Thyroid gland (tissue), 4 donors: ENCODE measurements around the gene TANC1.

Experiments
- POLR2A ChIP-seq, 2 donors: fragments of 450-650 bp; IDR thresholded peaks; one replicate each; pipeline ENCODE4 v1.6.1; 2017; ENCODE audit warnings: antibody characterized with exemption in 2 of 2, mild to moderate bottlenecking in 2 of 2, moderate library complexity in 1 of 2
- TF ChIP-seq, protein P1 (sequence below), 6 experiments: fragments of 200-600 bp in 3 of 6; fragments of 450-650 bp in 3 of 6; sonication (generic) in 3 of 6; IDR thresholded peaks; one replicate each; pipeline ENCODE4 v1.5.1; 2016 to 2019; ENCODE audit warnings: antibody characterized with exemption in 6 of 6, mild to moderate bottlenecking in 2 of 6, inconsistent platforms in 1 of 6, moderate library complexity in 1 of 6

DNA sequence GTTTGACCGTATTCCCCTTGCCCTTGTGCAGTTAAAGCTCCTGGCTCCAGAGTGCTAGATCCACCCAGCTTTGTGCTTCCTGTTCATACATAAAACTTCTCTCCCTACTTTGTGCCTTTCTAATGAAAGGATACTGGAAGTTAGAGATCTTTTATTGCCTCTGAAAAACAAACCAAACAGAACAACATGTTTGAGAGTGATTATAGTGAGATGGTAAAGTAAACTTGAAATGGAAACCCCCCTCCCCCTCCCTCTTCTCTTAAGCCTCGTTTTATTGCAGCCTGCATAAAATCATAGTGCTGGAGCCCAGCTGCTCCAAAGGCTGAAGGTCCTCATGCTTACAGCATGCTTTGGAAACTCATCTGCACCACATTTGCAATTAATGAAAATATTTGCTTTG lies 125.1 kb downstream of the TANC1 start:
- no peak for TF ChIP-seq POLR2A (IDR thresholded peaks at IDR 0.05)
- TF ChIP-seq, protein P1, sequence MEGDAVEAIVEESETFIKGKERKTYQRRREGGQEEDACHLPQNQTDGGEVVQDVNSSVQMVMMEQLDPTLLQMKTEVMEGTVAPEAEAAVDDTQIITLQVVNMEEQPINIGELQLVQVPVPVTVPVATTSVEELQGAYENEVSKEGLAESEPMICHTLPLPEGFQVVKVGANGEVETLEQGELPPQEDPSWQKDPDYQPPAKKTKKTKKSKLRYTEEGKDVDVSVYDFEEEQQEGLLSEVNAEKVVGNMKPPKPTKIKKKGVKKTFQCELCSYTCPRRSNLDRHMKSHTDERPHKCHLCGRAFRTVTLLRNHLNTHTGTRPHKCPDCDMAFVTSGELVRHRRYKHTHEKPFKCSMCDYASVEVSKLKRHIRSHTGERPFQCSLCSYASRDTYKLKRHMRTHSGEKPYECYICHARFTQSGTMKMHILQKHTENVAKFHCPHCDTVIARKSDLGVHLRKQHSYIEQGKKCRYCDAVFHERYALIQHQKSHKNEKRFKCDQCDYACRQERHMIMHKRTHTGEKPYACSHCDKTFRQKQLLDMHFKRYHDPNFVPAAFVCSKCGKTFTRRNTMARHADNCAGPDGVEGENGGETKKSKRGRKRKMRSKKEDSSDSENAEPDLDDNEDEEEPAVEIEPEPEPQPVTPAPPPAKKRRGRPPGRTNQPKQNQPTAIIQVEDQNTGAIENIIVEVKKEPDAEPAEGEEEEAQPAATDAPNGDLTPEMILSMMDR (IDR thresholded peaks at IDR 0.05) = no peak
